ENCODE measurements around the gene B3GALT5.

- TF ChIP-seq CTCF (IDR thresholded peaks at IDR 0.05) (no peak), POLR2A (IDR thresholded peaks at IDR 0.05) (no peak)
Measured at GRCh38 chr21:39696196-39696595, 83.5 kb downstream of the B3GALT5 start.

Data from testis (tissue), 2 donors.